Measurements from ENCODE around the gene DDX6. TPM values are rescaled to one million over a fixed set of nuclear protein-coding genes. Genes with fewer than 3 reads are reported as not detected.
"Not testable (repeated sequence)": the region's sequence is repeated elsewhere in the genome, so short reads cannot be mapped to it uniquely, and the experiment has no call there.

The DDX6 gene
- total RNA-seq, 2 experiments from 2014 or later: 46.5 to 128 TPM

GRCh38 chr11:118768690-118769089, 22.3 kb downstream of the DDX6 start:
- no peak for TF ChIP-seq CTCF (conservative IDR thresholded peaks at IDR 0.05; ENCODE audit: low read length)
- no peak for TF ChIP-seq EZH2phosphoT487 (IDR thresholded peaks at IDR 0.05; ENCODE audit: borderline replicate concordance, low read depth, low read length)
- Histone ChIP-seq H3K4me3 (ENCODE audit: low read depth, low read length, poor library complexity, severe bottlenecking) (no peak overlapping the region), H2AFZ (ENCODE audit: low read length) (no peak overlapping the region), H3K27ac (ENCODE audit: low read depth, low read length, poor library complexity, severe bottlenecking) (no peak overlapping the region), H3K4me1 (ENCODE audit: insufficient read depth, low read length, poor library complexity, severe bottlenecking) (peaks cover 19% of the 10 kb centered on the region), H3K79me2 (ENCODE audit: insufficient read depth, low read depth, low read length) (peaks cover 76% of the 10 kb centered on the region), H4K20me1 (ENCODE audit: insufficient read depth, low read length) (peaks cover 22% of the 10 kb centered on the region; the same call in 1 of the 2 replicates), H3K36me3 (ENCODE audit: insufficient read depth, low read length) (peaks cover 96% of the 10 kb centered on the region), H3K4me2 (ENCODE audit: low read length) (no peak overlapping the region), H3K9me3 (ENCODE audit: low read length) (no peaks in the 10 kb centered on the region), H3K9me2 (ENCODE audit: insufficient read depth, low read length) (no peaks in the 10 kb centered on the region)
- no peak for DNase-seq (ENCODE audit: low spot score)
- intact Hi-C loops (cut with micrococcal nuclease; ENCODE audit: unreplicated experiment): no loop called here
- BruUV-seq (replicated peaks): no TSS peak
- CTCF ChIA-PET (ENCODE audit: unreplicated experiment): no interaction called here
- POLR2A ChIA-PET: interaction anchor here (0.6 to 1.2 kb wide), 4 partner anchors 9 to 367 kb away, joined by 3 to 5 read pairs (median 4); no protein-coding TSS in a partner anchor

- Histone ChIP-seq H2AFZ (ENCODE audit: low read length) (no peak overlapping the region), H3K4me2 (ENCODE audit: low read length) (no peak overlapping the region), H3K79me2 (ENCODE audit: insufficient read depth, low read depth, low read length) (peaks cover 56% of the 10 kb centered on the region), H3K36me3 (ENCODE audit: insufficient read depth, low read length) (peaks cover 95% of the 10 kb centered on the region), H4K20me1 (ENCODE audit: insufficient read depth, low read length) (peaks cover 6% of the 10 kb centered on the region), H3K4me1 (ENCODE audit: insufficient read depth, low read length, poor library complexity, severe bottlenecking) (no peaks in the 10 kb centered on the region), H3K27ac (ENCODE audit: low read depth, low read length, poor library complexity, severe bottlenecking) (no peak overlapping the region), H3K9me3 (ENCODE audit: low read length) (no peaks in the 10 kb centered on the region), H3K4me3 (ENCODE audit: low read depth, low read length, poor library complexity, severe bottlenecking) (no peak overlapping the region), H3K9me2 (ENCODE audit: insufficient read depth, low read length) (no peaks in the 10 kb centered on the region)
- intact Hi-C loops (cut with micrococcal nuclease; ENCODE audit: unreplicated experiment): no loop called here
- BruUV-seq (replicated peaks): no TSS peak
- CTCF ChIA-PET (ENCODE audit: unreplicated experiment): interaction anchor here (0.6 kb wide), 1 partner anchor 54 kb away, joined by 3 read pairs; no protein-coding TSS in a partner anchor
- no peak for DNase-seq (ENCODE audit: low spot score)
- no peak for TF ChIP-seq CTCF (conservative IDR thresholded peaks at IDR 0.05; ENCODE audit: low read length)
- TF ChIP-seq EZH2phosphoT487 (IDR thresholded peaks at IDR 0.05; ENCODE audit: borderline replicate concordance, low read depth, low read length): no peak
- POLR2A ChIA-PET: interaction anchor here (1.0 to 1.4 kb wide), 2 partner anchors 24 to 84 kb away, joined by 3 read pairs; no protein-coding TSS in a partner anchor
Measured at GRCh38 chr11:118766035-118766434, 24.9 kb downstream of the DDX6 start.

GRCh38 chr11:118765095-118765691, 25.8 kb downstream of the DDX6 start:
- Histone ChIP-seq H3K36me3 (ENCODE audit: insufficient read depth, low read length) (peaks cover 95% of the 10 kb centered on the region), H3K79me2 (ENCODE audit: insufficient read depth, low read depth, low read length) (peaks cover 48% of the 10 kb centered on the region)
- H2AFZ ChIP-seq (ENCODE audit: low read length); H3K4me1 ChIP-seq (ENCODE audit: insufficient read depth, low read length, poor library complexity, severe bottlenecking); DNase-seq (ENCODE audit: low spot score); H3K27ac ChIP-seq (ENCODE audit: low read depth, low read length, poor library complexity, severe bottlenecking); H3K9me2 ChIP-seq (ENCODE audit: insufficient read depth, low read length); BruUV-seq (replicated peaks); H3K4me3 ChIP-seq (ENCODE audit: low read depth, low read length, poor library complexity, severe bottlenecking); H3K9me3 ChIP-seq (ENCODE audit: low read length); intact Hi-C loops (cut with micrococcal nuclease; ENCODE audit: unreplicated experiment); H3K4me2 ChIP-seq (ENCODE audit: low read length); CTCF ChIA-PET (ENCODE audit: unreplicated experiment); H4K20me1 ChIP-seq (ENCODE audit: insufficient read depth, low read length): not testable (repeated sequence)
- POLR2A ChIA-PET: interaction anchor here (0.6 to 1.4 kb wide), 4 partner anchors 25 to 148 kb away, joined by 3 read pairs; no protein-coding TSS in a partner anchor

All from OCI-LY7 (cell line).